ENCODE measurements around the gene FBH1. TPM values are rescaled to one million over a fixed set of nuclear protein-coding genes. Genes with fewer than 3 reads are reported as not detected.

Gene FBH1
- total RNA-seq, 5 donors from 2014 or later (not counting 1 experiment from before 2014, with no cell fraction given) = 72.8 to 95.5 (median 86.2) TPM

GRCh38 chr10:5952731-5953385, 62.8 kb downstream of the FBH1 start:
- no peak overlapping the region for H3K27ac ChIP-seq (ENCODE audit: low read length)
- no peak for DNase-seq
- H3K4me3 ChIP-seq (ENCODE audit: control insufficient read depth in 1 of 2, extremely low read depth in 1 of 2, low read length in 1 of 2) = no peak overlapping the region
- ATAC-seq (replicated peaks in 1 of 4) = no peak
- Mint-ChIP-seq H3K4me3 (no peak overlapping the region), H3K27me3 (no peaks in the 10 kb centered on the region), H3K4me1 (no peaks in the 10 kb centered on the region), H3K36me3 (peaks cover 13% of the 10 kb centered on the region), H3K27ac (no peak overlapping the region), H3K9me3 (no peaks in the 10 kb centered on the region)
- H3K36me3 ChIP-seq (ENCODE audit: control insufficient read depth in 2 of 2, extremely low read depth in 1 of 2, insufficient read depth in 1 of 2, low read length in 1 of 2) = peaks cover 0 to 15% of the 10 kb centered on the region in 2 donors
- H3K4me1 ChIP-seq (ENCODE audit: control insufficient read depth in 1 of 2, extremely low read depth in 1 of 2, insufficient read depth in 2 of 2, low read length in 2 of 2) = no peaks in the 10 kb centered on the region
- H3K9me3 ChIP-seq = no peaks in the 10 kb centered on the region
- no peaks in the 10 kb centered on the region for H3K27me3 ChIP-seq (replicated peaks in 1 of 2; ENCODE audit: control insufficient read depth in 2 of 2, extremely low read depth in 1 of 2, insufficient read depth in 2 of 2, low read length in 1 of 2)
- POLR2A ChIA-PET = no interaction called here
- WGBS (ENCODE audit: insufficient coverage) = 96% methylated on average over 15 of the region's 20 CpGs
- CTCF ChIA-PET = no interaction called here

GRCh38 chr10:5953676-5954075, 63.6 kb downstream of the FBH1 start:
- peaks cover 0 to 15% of the 10 kb centered on the region in 2 donors for H3K36me3 ChIP-seq (ENCODE audit: control insufficient read depth in 2 of 2, extremely low read depth in 1 of 2, insufficient read depth in 1 of 2, low read length in 1 of 2)
- no peaks in the 10 kb centered on the region for H3K4me1 ChIP-seq (ENCODE audit: control insufficient read depth in 1 of 2, extremely low read depth in 1 of 2, insufficient read depth in 2 of 2, low read length in 2 of 2)
- Mint-ChIP-seq H3K27ac (no peak overlapping the region), H3K36me3 (peaks cover 16% of the 10 kb centered on the region), H3K4me1 (no peaks in the 10 kb centered on the region), H3K4me3 (no peak overlapping the region), H3K27me3 (no peaks in the 10 kb centered on the region), H3K9me3 (no peaks in the 10 kb centered on the region)
- CTCF ChIA-PET = interaction anchor here in 1 of 2 donors (0.5 kb wide), 1 partner anchor 132 kb away, joined by 4 read pairs; no protein-coding TSS in a partner anchor
- no peaks in the 10 kb centered on the region for H3K9me3 ChIP-seq
- H3K4me3 ChIP-seq (ENCODE audit: control insufficient read depth in 1 of 2, extremely low read depth in 1 of 2, low read length in 1 of 2) = no peak overlapping the region
- 90% methylated on average over 4 of the region's 5 CpGs for WGBS (ENCODE audit: insufficient coverage)
- H3K27ac ChIP-seq (ENCODE audit: low read length) = no peak overlapping the region
- ATAC-seq (replicated peaks in 1 of 4) (no peak), DNase-seq (no peak)
- POLR2A ChIA-PET = no interaction called here
- H3K27me3 ChIP-seq (replicated peaks in 1 of 2; ENCODE audit: control insufficient read depth in 2 of 2, extremely low read depth in 1 of 2, insufficient read depth in 2 of 2, low read length in 1 of 2) = no peaks in the 10 kb centered on the region

DNA sequence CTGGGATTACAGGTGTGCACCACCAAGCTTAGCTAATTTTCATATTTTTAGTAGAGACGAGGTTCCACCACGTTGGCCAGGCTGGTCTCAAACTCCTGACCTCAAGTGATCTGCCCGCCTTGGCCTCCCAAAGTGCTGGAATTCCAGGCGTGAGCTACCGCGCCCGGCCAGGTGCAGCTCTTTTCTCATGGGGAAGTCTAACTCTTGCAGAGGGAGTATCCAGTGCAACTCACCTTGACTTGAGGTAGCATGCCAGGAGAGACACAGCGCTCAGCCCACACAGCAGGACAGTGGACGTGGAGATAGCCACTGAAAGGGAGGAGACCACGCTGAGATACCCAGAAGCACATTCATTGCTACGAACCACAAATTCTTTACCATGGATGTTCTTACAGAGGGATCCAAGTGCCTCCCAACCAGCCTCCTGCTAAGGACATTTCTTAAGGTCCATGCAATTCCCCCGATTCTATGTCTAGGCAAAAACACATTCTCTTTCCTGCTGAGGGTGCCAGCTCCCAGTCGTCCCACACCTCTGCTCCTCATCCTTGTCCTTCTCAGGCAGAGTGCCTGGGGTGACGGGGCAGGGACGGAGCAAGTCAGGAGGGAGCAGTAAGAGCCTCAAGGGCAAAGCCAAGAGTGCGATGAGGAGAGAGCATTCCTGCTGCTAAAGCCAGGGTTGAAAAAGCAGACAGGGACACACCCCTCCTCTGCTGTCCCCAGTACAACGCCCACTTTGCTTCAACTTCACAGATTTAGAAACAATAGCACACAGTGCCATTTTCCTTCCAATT, 66.3 kb downstream of the FBH1 start:
- Histone ChIP-seq H3K27ac (ENCODE audit: low read length) (no peak overlapping the region), H3K27me3 (replicated peaks in 1 of 2; ENCODE audit: control insufficient read depth in 2 of 2, extremely low read depth in 1 of 2, insufficient read depth in 2 of 2, low read length in 1 of 2) (no peaks in the 10 kb centered on the region), H3K4me3 (ENCODE audit: control insufficient read depth in 1 of 2, extremely low read depth in 1 of 2, low read length in 1 of 2) (no peak overlapping the region), H3K4me1 (ENCODE audit: control insufficient read depth in 1 of 2, extremely low read depth in 1 of 2, insufficient read depth in 2 of 2, low read length in 2 of 2) (no peaks in the 10 kb centered on the region), H3K36me3 (ENCODE audit: control insufficient read depth in 2 of 2, extremely low read depth in 1 of 2, insufficient read depth in 1 of 2, low read length in 1 of 2) (peaks cover 0 to 31% of the 10 kb centered on the region in 2 donors), H3K9me3 (no peaks in the 10 kb centered on the region)
- Mint-ChIP-seq H3K27ac (no peak overlapping the region), H3K9me3 (no peaks in the 10 kb centered on the region), H3K36me3 (peaks cover 31% of the 10 kb centered on the region), H3K27me3 (no peaks in the 10 kb centered on the region), H3K4me1 (no peaks in the 10 kb centered on the region), H3K4me3 (no peak overlapping the region)
- no peak for ATAC-seq (replicated peaks in 1 of 4)
- POLR2A ChIA-PET = no interaction called here
- WGBS (ENCODE audit: insufficient coverage) = 94% methylated on average over 16 of the region's 17 CpGs
- CTCF ChIA-PET = no interaction called here
- DNase-seq = no peak

DNA sequence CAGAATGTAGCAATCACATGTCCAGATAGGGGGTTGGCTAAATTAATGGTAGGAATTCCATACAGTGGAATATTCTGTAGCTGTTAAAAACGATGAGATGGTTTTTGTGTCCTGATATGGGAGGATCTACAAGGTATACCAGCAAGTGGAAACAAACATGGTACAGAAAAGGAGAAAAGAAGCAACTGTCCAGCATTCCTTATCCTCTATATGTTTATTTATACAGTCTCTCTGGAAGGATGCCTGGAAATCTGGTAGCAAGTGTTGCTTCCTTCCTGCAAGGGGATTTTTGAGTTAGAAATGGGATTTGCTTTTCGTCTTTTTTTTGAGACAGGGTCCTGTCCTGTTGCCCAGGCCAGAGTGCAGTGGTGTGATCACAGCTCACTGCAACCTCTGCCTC, 68.0 kb downstream of the FBH1 start:
- ATAC-seq (replicated peaks in 1 of 4) (no peak), DNase-seq (no peak)
- Histone ChIP-seq H3K4me1 (ENCODE audit: control insufficient read depth in 1 of 2, extremely low read depth in 1 of 2, insufficient read depth in 2 of 2, low read length in 2 of 2) (no peaks in the 10 kb centered on the region), H3K36me3 (ENCODE audit: control insufficient read depth in 2 of 2, extremely low read depth in 1 of 2, insufficient read depth in 1 of 2, low read length in 1 of 2) (peaks cover 0 to 31% of the 10 kb centered on the region in 2 donors), H3K27me3 (replicated peaks in 1 of 2; ENCODE audit: control insufficient read depth in 2 of 2, extremely low read depth in 1 of 2, insufficient read depth in 2 of 2, low read length in 1 of 2) (no peaks in the 10 kb centered on the region), H3K9me3 (no peaks in the 10 kb centered on the region), H3K4me3 (ENCODE audit: control insufficient read depth in 1 of 2, extremely low read depth in 1 of 2, low read length in 1 of 2) (no peak overlapping the region), H3K27ac (ENCODE audit: low read length) (no peak overlapping the region)
- Mint-ChIP-seq H3K9me3 (no peaks in the 10 kb centered on the region), H3K4me3 (no peak overlapping the region), H3K36me3 (peaks cover 37% of the 10 kb centered on the region), H3K27ac (no peak overlapping the region), H3K27me3 (no peaks in the 10 kb centered on the region), H3K4me1 (no peaks in the 10 kb centered on the region)
- POLR2A ChIA-PET = no interaction called here
- CTCF ChIA-PET = no interaction called here
- no CpG with 5 or more reads among the region's 2 CpGs for WGBS (ENCODE audit: insufficient coverage)

DNA sequence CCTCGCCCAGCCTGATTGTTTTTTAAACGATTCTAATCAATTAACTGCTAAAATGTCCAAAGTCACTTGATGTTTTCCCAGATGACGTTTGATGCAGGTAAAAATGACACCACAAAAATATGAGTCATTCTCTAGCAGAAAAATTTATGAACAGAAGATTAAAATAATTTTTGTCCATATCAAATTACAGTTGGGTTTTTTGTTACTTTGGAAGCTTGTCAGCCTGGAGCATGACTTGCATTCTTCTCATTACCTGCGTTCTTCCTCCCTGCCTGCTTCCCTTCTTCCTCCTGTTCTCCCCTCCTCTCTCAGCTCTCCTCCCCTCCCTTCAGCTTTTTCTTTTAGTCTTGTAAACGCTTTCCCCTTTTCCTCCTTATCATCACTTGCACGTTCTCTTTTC, 68.6 kb downstream of the FBH1 start:
- ChIA-PET POLR2A (no interaction called here), CTCF (no interaction called here)
- Mint-ChIP-seq H3K4me3 (no peak overlapping the region), H3K27me3 (no peaks in the 10 kb centered on the region), H3K9me3 (no peaks in the 10 kb centered on the region), H3K36me3 (peaks cover 31% of the 10 kb centered on the region), H3K4me1 (no peaks in the 10 kb centered on the region), H3K27ac (peak overlapping the region in 1 of 2 donors; percentile 44)
- WGBS (ENCODE audit: insufficient coverage) = 100% methylated on average over 1 of the region's 6 CpGs
- H3K27me3 ChIP-seq (replicated peaks in 1 of 2; ENCODE audit: control insufficient read depth in 2 of 2, extremely low read depth in 1 of 2, insufficient read depth in 2 of 2, low read length in 1 of 2) = no peaks in the 10 kb centered on the region
- DNase-seq = no peak
- H3K9me3 ChIP-seq = no peaks in the 10 kb centered on the region
- no peak overlapping the region for H3K4me3 ChIP-seq (ENCODE audit: control insufficient read depth in 1 of 2, extremely low read depth in 1 of 2, low read length in 1 of 2)
- H3K4me1 ChIP-seq (ENCODE audit: control insufficient read depth in 1 of 2, extremely low read depth in 1 of 2, insufficient read depth in 2 of 2, low read length in 2 of 2) = no peaks in the 10 kb centered on the region
- peaks cover 0 to 28% of the 10 kb centered on the region in 2 donors for H3K36me3 ChIP-seq (ENCODE audit: control insufficient read depth in 2 of 2, extremely low read depth in 1 of 2, insufficient read depth in 1 of 2, low read length in 1 of 2)
- H3K27ac ChIP-seq (ENCODE audit: low read length) = no peak overlapping the region
- ATAC-seq (replicated peaks in 1 of 4) = no peak

- Mint-ChIP-seq H3K36me3 (peaks cover 30% of the 10 kb centered on the region), H3K27me3 (no peaks in the 10 kb centered on the region), H3K27ac (no peak overlapping the region), H3K4me3 (no peak overlapping the region), H3K4me1 (no peaks in the 10 kb centered on the region), H3K9me3 (no peaks in the 10 kb centered on the region)
- no peaks in the 10 kb centered on the region for H3K27me3 ChIP-seq (replicated peaks in 1 of 2; ENCODE audit: control insufficient read depth in 2 of 2, extremely low read depth in 1 of 2, insufficient read depth in 2 of 2, low read length in 1 of 2)
- H3K27ac ChIP-seq (ENCODE audit: low read length) = no peak overlapping the region
- WGBS (ENCODE audit: insufficient coverage) = 100% methylated on average over 5 of the region's 5 CpGs
- ChIA-PET CTCF (no interaction called here), POLR2A (no interaction called here)
- no peak for ATAC-seq (replicated peaks in 1 of 4)
- H3K4me3 ChIP-seq (ENCODE audit: control insufficient read depth in 1 of 2, extremely low read depth in 1 of 2, low read length in 1 of 2) = no peak overlapping the region
- no peaks in the 10 kb centered on the region for H3K4me1 ChIP-seq (ENCODE audit: control insufficient read depth in 1 of 2, extremely low read depth in 1 of 2, insufficient read depth in 2 of 2, low read length in 2 of 2)
- no peaks in the 10 kb centered on the region for H3K9me3 ChIP-seq
- H3K36me3 ChIP-seq (ENCODE audit: control insufficient read depth in 2 of 2, extremely low read depth in 1 of 2, insufficient read depth in 1 of 2, low read length in 1 of 2) = peaks cover 0 to 26% of the 10 kb centered on the region in 2 donors
- DNase-seq = no peak
Observed at GRCh38 chr10:5959142-5959541, 69.1 kb downstream of the FBH1 start.
